HFFc6 (cell line): ENCODE results near the gene BACE1. TPM values are rescaled to one million over a fixed set of nuclear protein-coding genes. Genes with fewer than 3 reads are reported as not detected.
A peak's percentile ranks its signal among the peaks of the same experiment; 100 is the strongest.

Experiments used
- DNase-seq: peaks from one replicate; pipeline ENCODE4 v3.0.0-alpha.2; 2018
- H3K27ac Mint-ChIP-seq: 2 replicates; pipeline ENCODE4 v1.8.0; 2020; ENCODE audit warnings: mild to moderate bottlenecking, mixed read lengths
- H3K27me3 Mint-ChIP-seq: 2 replicates; pipeline ENCODE4 v1.8.0; 2021; ENCODE audit warnings: mild to moderate bottlenecking, moderate library complexity, mixed read lengths; ENCODE audit not compliant: insufficient read depth
- H3K36me3 Mint-ChIP-seq: 2 replicates; pipeline ENCODE4 v1.8.0; 2021; ENCODE audit warnings: low read depth, mixed read lengths
- H3K4me1 Mint-ChIP-seq: 2 replicates; pipeline ENCODE4 v1.8.0; 2020; ENCODE audit warnings: low read depth, mixed read lengths
- H3K4me3 Mint-ChIP-seq: 2 replicates; pipeline ENCODE4 v1.8.0; 2020; ENCODE audit warnings: mild to moderate bottlenecking, moderate library complexity, mixed read lengths
- H3K9me3 Mint-ChIP-seq: 2 replicates; pipeline ENCODE4 v1.8.0; 2020; ENCODE audit warnings: mild to moderate bottlenecking, mixed read lengths
- total RNA-seq, 6 experiments: library from RNA; stranded (reverse); fragmentation: NEBNext Ultra II Directional; extraction: Animal tissue kit (Norgen Biotek cat#: 25700); gene quantifications; 2 replicates in 1 of 6; 3 replicates in 5 of 6; pipeline ENCODE4 v1.2.3, GENCODE V29; 2021
- TF ChIP-seq, protein P1 (sequence below): fragments of 200-600 bp; sonication (generic); IDR thresholded peaks from 2 replicates; pipeline ENCODE4 v1.5.0; 2021; ENCODE audit warnings: antibody characterized with exemption, mild to moderate bottlenecking

The BACE1 gene
- total RNA-seq, 6 experiments from 2014 or later, result 59.6 to 80.8 (median 70.7) TPM

DNA sequence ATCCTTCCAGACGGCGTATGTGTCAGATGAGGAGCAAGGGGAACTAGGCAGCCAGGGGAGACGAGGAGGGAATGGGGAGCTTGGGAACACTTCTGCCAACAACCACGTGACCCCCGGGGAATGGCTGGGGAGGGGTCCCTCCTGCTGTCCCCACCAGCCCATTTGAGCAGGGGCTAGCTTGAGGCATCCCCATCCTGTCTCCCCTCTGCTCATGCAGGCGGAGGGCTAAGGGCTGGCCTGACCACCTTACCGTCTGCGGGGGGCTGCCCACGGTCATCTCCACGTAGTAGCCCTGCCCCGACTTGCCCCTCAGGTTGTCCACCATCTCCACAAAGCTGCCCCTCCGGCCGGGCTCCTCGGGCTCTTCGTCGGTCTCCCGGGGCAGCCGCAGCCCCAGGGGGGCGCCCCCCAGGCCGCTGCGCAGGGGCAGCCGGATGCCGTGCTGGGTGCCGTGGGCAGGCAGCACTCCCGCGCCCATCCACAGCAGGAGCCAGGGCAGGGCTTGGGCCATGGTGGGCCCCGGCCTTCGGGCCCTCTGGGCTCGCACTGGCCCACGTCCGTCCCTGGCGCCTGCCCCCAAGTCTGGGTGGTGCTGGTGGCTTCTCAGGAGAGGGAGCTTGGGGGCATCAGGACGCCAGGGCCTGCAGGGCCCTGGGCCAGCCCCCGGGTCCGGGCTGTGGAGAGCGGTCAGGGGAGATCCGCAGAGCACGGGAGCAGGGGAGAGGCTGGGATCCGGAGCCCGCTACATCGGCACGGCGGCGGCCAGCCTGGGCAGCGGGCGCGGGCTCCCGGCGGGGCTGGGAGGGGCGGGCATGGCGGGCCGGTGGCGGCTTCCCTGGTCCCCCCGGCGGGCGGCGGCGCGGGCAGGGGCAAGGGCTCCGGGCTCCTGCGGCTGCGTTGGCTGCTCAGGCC is 515 bp downstream of the BACE1 start:
- H3K4me3 Mint-ChIP-seq, result peak overlapping the region; percentile 94

DNA sequence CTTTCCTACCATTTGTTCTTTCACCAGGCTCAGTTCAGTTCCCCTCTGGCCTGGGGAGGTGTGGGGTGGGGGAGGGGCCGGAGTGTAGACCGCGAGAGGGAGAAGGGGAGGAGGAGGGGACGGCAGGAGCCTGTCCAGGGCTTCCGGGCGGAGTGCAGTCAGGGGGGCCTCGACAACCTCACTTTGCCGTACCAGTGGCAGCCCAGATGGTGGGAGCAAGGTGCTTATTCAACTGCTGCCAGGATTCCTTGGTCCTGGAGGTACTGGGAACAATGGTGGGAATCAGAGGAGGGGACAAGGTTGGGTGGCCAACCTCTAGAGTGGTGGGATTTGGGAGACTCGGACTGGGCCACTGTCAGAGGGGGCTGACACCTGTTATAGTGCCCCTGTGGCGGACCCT is 1.2 kb downstream of the BACE1 start:
- Mint-ChIP-seq H3K27me3 (no peaks in the 10 kb centered on the region; the same call in none of the 2 replicates), H3K9me3 (no peaks in the 10 kb centered on the region), H3K4me1 (peaks cover 37% of the 10 kb centered on the region), H3K27ac (peak overlapping the region; percentile 40; the same call in 1 of the 2 replicates), H3K36me3 (no peaks in the 10 kb centered on the region), H3K4me3 (peak overlapping the region; percentile 88)
- DNase-seq, result no peak
- TF ChIP-seq, protein P1, sequence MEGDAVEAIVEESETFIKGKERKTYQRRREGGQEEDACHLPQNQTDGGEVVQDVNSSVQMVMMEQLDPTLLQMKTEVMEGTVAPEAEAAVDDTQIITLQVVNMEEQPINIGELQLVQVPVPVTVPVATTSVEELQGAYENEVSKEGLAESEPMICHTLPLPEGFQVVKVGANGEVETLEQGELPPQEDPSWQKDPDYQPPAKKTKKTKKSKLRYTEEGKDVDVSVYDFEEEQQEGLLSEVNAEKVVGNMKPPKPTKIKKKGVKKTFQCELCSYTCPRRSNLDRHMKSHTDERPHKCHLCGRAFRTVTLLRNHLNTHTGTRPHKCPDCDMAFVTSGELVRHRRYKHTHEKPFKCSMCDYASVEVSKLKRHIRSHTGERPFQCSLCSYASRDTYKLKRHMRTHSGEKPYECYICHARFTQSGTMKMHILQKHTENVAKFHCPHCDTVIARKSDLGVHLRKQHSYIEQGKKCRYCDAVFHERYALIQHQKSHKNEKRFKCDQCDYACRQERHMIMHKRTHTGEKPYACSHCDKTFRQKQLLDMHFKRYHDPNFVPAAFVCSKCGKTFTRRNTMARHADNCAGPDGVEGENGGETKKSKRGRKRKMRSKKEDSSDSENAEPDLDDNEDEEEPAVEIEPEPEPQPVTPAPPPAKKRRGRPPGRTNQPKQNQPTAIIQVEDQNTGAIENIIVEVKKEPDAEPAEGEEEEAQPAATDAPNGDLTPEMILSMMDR, result no peak

More for the DNA sequence above, 515 bp downstream of the BACE1 start:
- no peaks in the 10 kb centered on the region; the same call in none of the 2 replicates for H3K27me3 Mint-ChIP-seq
- no peaks in the 10 kb centered on the region for H3K36me3 Mint-ChIP-seq
- TF ChIP-seq, protein P1, result no peak
- H3K27ac Mint-ChIP-seq, result peak overlapping the region; percentile 52; the same call in 1 of the 2 replicates
- peaks cover 37% of the 10 kb centered on the region for H3K4me1 Mint-ChIP-seq
- DNase-seq, result no peak
- no peaks in the 10 kb centered on the region for H3K9me3 Mint-ChIP-seq

DNA sequence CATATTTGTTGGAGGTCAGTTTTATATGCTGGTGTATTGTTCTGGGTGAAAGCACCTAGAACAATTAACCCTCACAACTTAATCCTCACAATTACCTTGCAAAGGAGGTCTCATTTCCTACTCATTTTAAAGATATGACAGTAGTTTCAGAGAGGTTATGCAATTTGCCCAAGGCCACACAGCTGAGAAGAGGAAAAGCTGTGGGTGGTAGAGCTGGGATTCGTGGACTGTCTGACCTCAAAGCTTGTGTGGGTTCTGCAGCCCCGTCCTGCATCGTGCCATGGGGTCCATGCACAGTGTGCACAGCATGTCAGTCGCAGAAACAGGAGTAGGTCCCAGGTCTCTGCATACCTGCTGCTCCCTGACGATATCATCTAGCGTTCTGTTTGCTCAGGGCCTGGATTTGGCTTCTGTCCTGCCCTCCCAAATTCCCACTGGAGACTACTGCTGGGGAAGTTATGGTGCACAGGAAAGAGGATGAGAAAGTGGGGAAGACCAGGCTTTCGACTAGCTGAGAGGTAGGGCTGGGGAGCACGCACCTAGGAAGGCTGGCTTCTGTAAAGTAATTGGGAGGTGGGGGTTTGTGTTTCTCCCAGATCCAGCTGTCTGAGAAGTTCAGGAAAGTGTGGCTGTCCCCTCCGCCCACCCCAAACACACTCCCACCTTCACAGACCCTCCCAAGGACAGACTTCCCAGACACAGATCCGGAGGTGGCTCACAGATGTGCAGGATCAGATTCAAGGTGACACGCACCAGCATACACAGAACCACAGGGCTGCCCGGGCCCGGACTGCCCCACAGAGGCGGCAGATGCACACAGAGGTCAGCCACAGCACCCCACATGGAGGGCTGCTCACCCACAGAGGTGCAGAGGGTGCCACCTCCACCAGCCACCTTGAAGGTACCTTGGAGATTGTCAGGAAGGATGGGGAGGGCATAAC is 2.0 kb downstream of the BACE1 start:
- no peak overlapping the region; the same call in none of the 2 replicates for H3K27ac Mint-ChIP-seq
- no peaks in the 10 kb centered on the region for H3K36me3 Mint-ChIP-seq
- H3K4me3 Mint-ChIP-seq, result peak overlapping the region; percentile 88
- H3K4me1 Mint-ChIP-seq, result peaks cover 32% of the 10 kb centered on the region
- no peak for DNase-seq
- no peaks in the 10 kb centered on the region for H3K9me3 Mint-ChIP-seq
- TF ChIP-seq, protein P1, result no peak
- no peaks in the 10 kb centered on the region; the same call in none of the 2 replicates for H3K27me3 Mint-ChIP-seq

DNA sequence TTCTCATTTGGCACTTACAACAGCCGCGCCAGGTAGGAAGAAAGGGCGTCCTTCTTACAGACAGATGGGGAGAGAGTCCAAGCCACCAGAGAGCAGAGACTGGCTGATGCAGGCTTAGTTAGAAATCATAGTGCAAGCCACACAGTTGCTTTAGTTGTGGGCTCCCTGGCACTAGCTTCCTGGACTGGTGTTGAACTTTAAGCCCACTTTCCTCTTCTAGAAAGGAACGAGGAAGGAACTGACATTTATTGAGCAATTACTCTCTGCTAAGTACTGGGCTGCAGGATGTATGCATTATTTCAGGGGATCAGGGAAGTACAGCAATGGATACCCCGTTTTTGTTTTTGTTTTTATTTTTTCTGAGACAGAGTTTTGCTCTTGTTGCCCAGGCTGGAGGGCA is 3.0 kb downstream of the BACE1 start:
- Mint-ChIP-seq H3K27me3 (no peaks in the 10 kb centered on the region; the same call in none of the 2 replicates), H3K4me1 (peaks cover 28% of the 10 kb centered on the region), H3K9me3 (no peaks in the 10 kb centered on the region), H3K36me3 (no peaks in the 10 kb centered on the region), H3K27ac (no peak overlapping the region), H3K4me3 (no peak overlapping the region)
- no peak for DNase-seq
- TF ChIP-seq, protein P1, result no peak

DNA sequence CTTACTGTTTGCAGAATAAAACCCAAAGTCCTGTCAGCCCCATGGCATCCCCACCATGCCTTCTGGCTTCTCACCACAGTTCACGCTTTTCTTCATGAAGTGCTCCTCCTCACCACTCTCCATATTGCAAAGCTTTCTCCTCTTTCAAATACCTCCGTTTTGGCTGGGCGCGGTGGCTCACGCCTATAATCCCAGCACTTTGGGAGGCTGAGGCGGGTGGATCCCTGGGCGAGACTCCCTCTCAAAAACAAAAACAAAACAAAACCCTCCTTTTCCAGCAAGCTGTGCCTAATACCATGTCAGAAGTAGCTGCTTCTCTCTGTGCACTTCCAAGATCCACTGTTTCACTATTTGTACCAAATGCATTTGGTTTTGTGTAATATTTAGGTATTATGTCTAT is 6.7 kb downstream of the BACE1 start:
- H3K27ac Mint-ChIP-seq, result no peak overlapping the region
- TF ChIP-seq, protein P1, result no peak
- no peak overlapping the region for H3K4me3 Mint-ChIP-seq
- H3K4me1 Mint-ChIP-seq, result peaks cover 11% of the 10 kb centered on the region
- no peaks in the 10 kb centered on the region for H3K36me3 Mint-ChIP-seq
- no peak for DNase-seq
- no peaks in the 10 kb centered on the region for H3K9me3 Mint-ChIP-seq
- no peaks in the 10 kb centered on the region; the same call in none of the 2 replicates for H3K27me3 Mint-ChIP-seq
